ENCODE results near the gene RILPL1.

DNA sequence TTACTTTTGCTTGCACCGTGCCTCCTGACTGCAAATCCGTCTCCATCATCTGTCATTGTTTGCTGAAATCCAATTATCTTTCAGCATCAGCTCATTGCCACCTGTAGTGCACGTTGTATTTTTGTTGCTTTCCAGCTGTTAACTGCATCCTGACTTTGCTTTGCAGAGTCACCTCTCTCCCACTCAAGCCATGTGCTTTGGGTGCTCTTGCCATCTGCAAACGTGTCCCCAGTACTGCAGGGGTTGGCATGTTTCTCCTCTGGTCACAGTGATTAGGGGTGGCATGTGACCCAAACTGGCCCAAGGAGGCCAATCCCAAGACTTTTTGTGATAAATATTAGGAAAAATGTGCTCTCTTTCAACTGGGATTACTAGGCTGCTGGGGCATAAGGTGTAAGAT lies 40.4 kb upstream of the RILPL1 start:
- TF ChIP-seq CTCF (IDR thresholded peaks at IDR 0.05) (no peak), POLR2AphosphoS5 (IDR thresholded peaks at IDR 0.05) (no peak), POLR2A (IDR thresholded peaks at IDR 0.05) (no peak)
